MM.1S (cell line): ENCODE results near the gene PRCP.

Experiments
- DNase-seq: peaks from one replicate; pipeline ENCODE4 v3.0.0-alpha.2; 2015
- H2AFZ ChIP-seq: fragments of 300-600 bp; sonication (generic); 2 replicates; pipeline ENCODE4 v1.6.0; 2016; ENCODE audit warnings: antibody characterized with exemption, low read length
- H3F3A ChIP-seq: fragments of 300-600 bp; sonication (generic); 2 replicates; pipeline ENCODE4 v1.6.1; 2016; ENCODE audit warnings: mild to moderate bottlenecking, antibody characterized with exemption, low read length, moderate library complexity, mixed read lengths; ENCODE audit not compliant: insufficient read depth
- H3K27ac ChIP-seq: fragments of 300-600 bp; sonication (generic); 2 replicates; pipeline ENCODE4 v1.5.1; 2016; ENCODE audit warnings: mild to moderate bottlenecking, low read length
- H3K27me3 ChIP-seq: fragments of 300-600 bp; sonication (generic); replicated peaks from 2 replicates; pipeline ENCODE4 v1.6.0; 2016; ENCODE audit warnings: low read length; ENCODE audit not compliant: insufficient read depth
- H3K36me3 ChIP-seq: fragments of 300-600 bp; sonication (generic); replicated peaks from 2 replicates; pipeline ENCODE4 v1.6.1; 2016; ENCODE audit warnings: mild to moderate bottlenecking, low read length, mixed read lengths; ENCODE audit not compliant: insufficient read depth
- H3K4me1 ChIP-seq: fragments of 300-600 bp; sonication (generic); 2 replicates; pipeline ENCODE4 v1.6.1; 2016; ENCODE audit warnings: low read length, mixed read lengths
- H3K4me2 ChIP-seq: fragments of 300-600 bp; sonication (generic); 2 replicates; pipeline ENCODE4 v1.6.0; 2016; ENCODE audit warnings: low read depth, low read length
- H3K4me3 ChIP-seq: fragments of 300-600 bp; sonication (generic); 2 replicates; pipeline ENCODE4 v1.5.1; 2016; ENCODE audit warnings: low read length, mixed read lengths
- H3K79me2 ChIP-seq: fragments of 300-600 bp; sonication (generic); 2 replicates; pipeline ENCODE4 v1.6.1; 2016; ENCODE audit warnings: mixed run types, low read length, mixed read lengths
- H3K9ac ChIP-seq: fragments of 300-600 bp; sonication (generic); 2 replicates; pipeline ENCODE4 v1.6.1; 2016; ENCODE audit warnings: low read length, mixed read lengths
- H3K9me2 ChIP-seq: fragments of 300-600 bp; sonication (generic); replicated peaks from 2 replicates; pipeline ENCODE4 v1.6.1; 2016; ENCODE audit warnings: mild to moderate bottlenecking, low read length, mixed read lengths; ENCODE audit not compliant: insufficient read depth
- H3K9me3 ChIP-seq: fragments of 300-600 bp; sonication (generic); replicated peaks from 2 replicates; pipeline ENCODE4 v1.6.1; 2016; ENCODE audit warnings: mild to moderate bottlenecking, low read length, mixed read lengths; ENCODE audit not compliant: insufficient read depth
- H4K20me1 ChIP-seq: fragments of 300-600 bp; sonication (generic); 2 replicates; pipeline ENCODE4 v1.6.1; 2016; ENCODE audit warnings: mild to moderate bottlenecking, low read length, moderate library complexity, mixed read lengths; ENCODE audit not compliant: insufficient read depth
- EZH2 ChIP-seq: fragments of 300-600 bp; sonication (generic); optimal IDR thresholded peaks from 2 replicates; pipeline ENCODE3; 2017; ENCODE audit warnings: low read depth, mild to moderate bottlenecking, antibody characterized with exemption, low read length, mixed read lengths
- EZH2phosphoT487 ChIP-seq: fragments of 300-600 bp; sonication (generic); IDR thresholded peaks from 2 replicates; pipeline ENCODE4 v1.6.1; 2018; ENCODE audit warnings: antibody characterized with exemption, low read length
- TF ChIP-seq, protein P1 (sequence below): fragments of 300-600 bp; sonication (generic); IDR thresholded peaks from 2 replicates; pipeline ENCODE4 v1.5.1; 2016; ENCODE audit warnings: antibody characterized with exemption, low read length, mixed read lengths

The PRCP gene

GRCh38 chr11:82845356-82846353, 54.6 kb downstream of the PRCP start:
- DNase-seq = no peak
- Histone ChIP-seq H3K4me3 (no peak overlapping the region), H3K79me2 (no peaks in the 10 kb centered on the region), H3K9me3 (no peaks in the 10 kb centered on the region), H3K27ac (no peak overlapping the region), H2AFZ (no peak overlapping the region), H3K36me3 (no peaks in the 10 kb centered on the region), H3K9ac (no peak overlapping the region), H3K4me1 (peaks cover 3% of the 10 kb centered on the region; the same call in 1 of the 2 replicates), H3K9me2 (no peaks in the 10 kb centered on the region), H3F3A (no peaks in the 10 kb centered on the region), H4K20me1 (no peaks in the 10 kb centered on the region), H3K4me2 (no peak overlapping the region), H3K27me3 (no peaks in the 10 kb centered on the region)
- TF ChIP-seq, protein P1, sequence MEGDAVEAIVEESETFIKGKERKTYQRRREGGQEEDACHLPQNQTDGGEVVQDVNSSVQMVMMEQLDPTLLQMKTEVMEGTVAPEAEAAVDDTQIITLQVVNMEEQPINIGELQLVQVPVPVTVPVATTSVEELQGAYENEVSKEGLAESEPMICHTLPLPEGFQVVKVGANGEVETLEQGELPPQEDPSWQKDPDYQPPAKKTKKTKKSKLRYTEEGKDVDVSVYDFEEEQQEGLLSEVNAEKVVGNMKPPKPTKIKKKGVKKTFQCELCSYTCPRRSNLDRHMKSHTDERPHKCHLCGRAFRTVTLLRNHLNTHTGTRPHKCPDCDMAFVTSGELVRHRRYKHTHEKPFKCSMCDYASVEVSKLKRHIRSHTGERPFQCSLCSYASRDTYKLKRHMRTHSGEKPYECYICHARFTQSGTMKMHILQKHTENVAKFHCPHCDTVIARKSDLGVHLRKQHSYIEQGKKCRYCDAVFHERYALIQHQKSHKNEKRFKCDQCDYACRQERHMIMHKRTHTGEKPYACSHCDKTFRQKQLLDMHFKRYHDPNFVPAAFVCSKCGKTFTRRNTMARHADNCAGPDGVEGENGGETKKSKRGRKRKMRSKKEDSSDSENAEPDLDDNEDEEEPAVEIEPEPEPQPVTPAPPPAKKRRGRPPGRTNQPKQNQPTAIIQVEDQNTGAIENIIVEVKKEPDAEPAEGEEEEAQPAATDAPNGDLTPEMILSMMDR = no peak
- TF ChIP-seq EZH2phosphoT487 (no peak), EZH2 (no peak)

- Histone ChIP-seq H3K79me2 (no peaks in the 10 kb centered on the region), H3K9me2 (no peaks in the 10 kb centered on the region), H3K9ac (no peak overlapping the region), H3K27me3 (no peaks in the 10 kb centered on the region), H3K4me1 (peaks cover 3% of the 10 kb centered on the region; the same call in 1 of the 2 replicates), H3K36me3 (no peaks in the 10 kb centered on the region), H2AFZ (no peak overlapping the region), H3F3A (no peaks in the 10 kb centered on the region), H4K20me1 (no peaks in the 10 kb centered on the region), H3K4me3 (no peak overlapping the region), H3K9me3 (no peaks in the 10 kb centered on the region), H3K4me2 (no peak overlapping the region), H3K27ac (no peak overlapping the region)
- no peak for TF ChIP-seq EZH2
- no peak for TF ChIP-seq EZH2phosphoT487
- TF ChIP-seq, protein P1 = no peak
- DNase-seq = no peak
Measured at GRCh38 chr11:82843057-82843795, 57.0 kb downstream of the PRCP start.

GRCh38 chr11:82842019-82842418, 58.2 kb downstream of the PRCP start:
- H3K4me1 ChIP-seq = peaks cover 3% of the 10 kb centered on the region; the same call in 1 of the 2 replicates
- H2AFZ ChIP-seq = no peak overlapping the region
- no peaks in the 10 kb centered on the region for H3K9me3 ChIP-seq
- no peak overlapping the region for H3K9ac ChIP-seq
- H3K27me3 ChIP-seq = no peaks in the 10 kb centered on the region
- no peak overlapping the region for H3K27ac ChIP-seq
- H3K36me3 ChIP-seq = no peaks in the 10 kb centered on the region
- TF ChIP-seq, protein P1 = no peak
- TF ChIP-seq EZH2phosphoT487 (no peak), EZH2 (no peak)
- no peak overlapping the region for H3K4me3 ChIP-seq
- no peaks in the 10 kb centered on the region for H3K79me2 ChIP-seq
- no peaks in the 10 kb centered on the region for H3K9me2 ChIP-seq
- no peaks in the 10 kb centered on the region for H4K20me1 ChIP-seq
- H3F3A ChIP-seq = no peaks in the 10 kb centered on the region
- H3K4me2 ChIP-seq = no peak overlapping the region
- DNase-seq = no peak
